ENCODE data around the gene PCCB.

DNA sequence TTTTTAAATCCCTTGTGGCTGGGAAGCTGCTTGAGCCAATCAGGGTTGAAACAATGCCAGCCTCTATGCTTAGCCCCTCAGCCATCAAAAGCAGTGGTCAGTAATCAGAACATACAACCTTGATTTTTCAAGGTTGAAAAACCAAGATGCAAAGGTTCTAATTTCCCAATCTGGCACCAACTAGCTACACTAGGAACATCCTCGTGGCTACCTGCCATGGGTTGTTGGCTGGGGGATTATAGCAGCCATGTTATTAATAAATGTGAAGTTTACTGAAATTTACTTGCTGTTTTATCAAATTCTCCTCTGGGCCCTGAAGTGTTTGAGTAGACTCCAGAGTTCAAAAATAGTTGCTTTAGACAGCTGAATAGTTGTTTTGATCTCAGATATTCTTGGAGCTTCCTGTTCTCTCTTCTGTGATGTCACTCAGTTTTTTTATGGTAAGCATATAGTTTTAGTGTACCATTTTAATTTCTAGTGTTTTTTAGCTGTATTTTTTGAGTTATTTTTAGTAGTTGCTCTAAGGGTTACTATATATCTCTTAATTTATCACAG, 31.9 kb downstream of the PCCB start:
- TF ChIP-seq CTCF (IDR thresholded peaks at IDR 0.05; ENCODE audit: extremely low read depth in 1 of 2, insufficient read depth in 1 of 2, low read depth in 1 of 2, low read length in 2 of 2) (no peak), FOS (IDR thresholded peaks at IDR 0.05; ENCODE audit: borderline replicate concordance, insufficient read depth, low read length) (no peak), POLR2A (IDR thresholded peaks at IDR 0.05; ENCODE audit: low read depth, low read length) (no peak), JUN (IDR thresholded peaks at IDR 0.05; ENCODE audit: borderline replicate concordance, insufficient read depth, insufficient read length, low read depth) (no peak), POLR2AphosphoS5 (IDR thresholded peaks at IDR 0.05; ENCODE audit: insufficient read depth, low read depth, low read length) (no peak), EZH2 (IDR thresholded peaks at IDR 0.05; ENCODE audit: borderline replicate concordance, low read depth, low read length, severe bottlenecking) (no peak)
- TF ChIP-seq, protein P1, sequence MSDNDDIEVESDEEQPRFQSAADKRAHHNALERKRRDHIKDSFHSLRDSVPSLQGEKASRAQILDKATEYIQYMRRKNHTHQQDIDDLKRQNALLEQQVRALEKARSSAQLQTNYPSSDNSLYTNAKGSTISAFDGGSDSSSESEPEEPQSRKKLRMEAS (IDR thresholded peaks at IDR 0.05; ENCODE audit: insufficient read depth, insufficient read length), result no peak

All from endothelial cell of umbilical vein (primary cell).